Measurements from ENCODE around the gene C17orf114.
"Not testable (repeated sequence)": the region's sequence is repeated elsewhere in the genome, so short reads cannot be mapped to it uniquely, and the experiment has no call there.

The C17orf114 gene

DNA sequence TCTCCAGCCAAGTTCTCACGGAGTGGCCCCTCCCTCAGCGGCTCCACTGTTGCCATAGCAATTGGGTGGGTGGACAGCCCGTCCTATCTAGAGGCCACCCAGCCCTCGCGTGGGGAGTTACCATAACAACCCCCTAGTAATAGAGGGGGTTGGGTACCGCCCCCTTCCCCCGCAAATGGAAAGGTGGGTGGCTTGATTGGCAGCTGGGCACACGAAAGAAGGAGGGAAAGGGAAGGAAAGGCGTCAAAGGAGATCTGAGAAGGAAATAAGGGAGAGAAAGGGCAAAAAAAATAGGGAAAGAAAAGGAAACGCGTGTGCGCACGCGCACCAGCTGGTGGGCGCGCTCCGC, 30.7 kb upstream of the C17orf114 start:
- in situ Hi-C loops (cut with HindIII; ENCODE audit: low sequenced_read_pairs), result loop anchor here (10.0 kb wide), 1 partner anchor 108 kb away; no protein-coding TSS in a partner anchor
- not testable (repeated sequence) for DNase-seq (ENCODE audit: low spot score)

DNA sequence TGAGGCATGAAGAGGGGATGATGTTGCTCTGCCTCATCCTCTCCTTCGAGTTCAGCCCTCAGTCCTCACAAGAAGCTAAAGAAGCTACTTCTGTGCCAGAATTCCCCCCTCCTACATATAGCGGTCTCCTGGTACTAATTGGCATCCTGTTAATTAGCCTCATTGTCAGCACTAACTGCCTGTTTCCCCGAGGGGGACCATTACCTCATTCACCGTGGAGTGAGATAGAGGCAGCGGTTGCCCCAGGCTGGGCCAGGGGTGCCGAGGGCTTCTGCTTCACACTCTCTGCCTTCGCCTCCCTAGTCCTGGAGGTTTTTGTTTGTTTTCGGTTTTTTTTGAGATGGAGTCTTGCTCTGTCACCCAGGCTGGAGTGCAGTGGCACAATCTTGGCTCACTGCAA, 25.3 kb upstream of the C17orf114 start:
- in situ Hi-C loops (cut with HindIII; ENCODE audit: low sequenced_read_pairs), result no loop called here
- DNase-seq (ENCODE audit: low spot score), result no peak

DNA sequence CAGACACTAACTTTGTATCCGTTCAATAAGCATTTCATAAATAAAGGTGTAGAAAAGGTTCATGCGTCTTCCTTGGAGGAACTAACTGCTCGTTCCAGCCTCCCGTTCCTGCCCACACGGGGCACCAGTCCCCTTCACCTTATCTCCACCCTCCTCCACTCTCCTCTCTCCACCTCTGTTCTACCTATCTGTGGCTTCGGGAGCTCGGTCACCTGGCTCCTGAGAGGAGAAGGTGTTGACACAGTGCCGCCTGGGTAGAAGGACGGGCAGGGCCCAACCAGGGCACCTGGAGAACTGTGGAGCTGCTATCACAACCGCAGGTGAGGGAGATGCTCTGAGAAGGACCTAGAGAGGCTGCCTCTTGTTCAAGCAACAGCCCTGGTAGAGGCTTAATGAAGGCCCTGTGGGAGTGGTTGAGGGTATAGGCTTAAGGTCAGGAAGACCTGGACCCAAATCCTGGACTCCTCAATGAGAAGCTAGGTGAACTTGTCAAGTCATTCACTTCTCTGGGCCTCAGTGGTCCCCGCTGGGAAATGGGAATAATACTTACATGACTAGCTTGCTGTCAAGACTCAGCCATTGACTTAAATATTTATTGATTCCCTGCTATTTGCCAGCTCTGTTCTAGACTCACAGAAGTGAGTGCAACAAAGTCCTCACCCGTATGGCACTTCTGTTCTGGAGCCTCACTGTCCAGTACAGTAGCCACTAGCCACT, 21.4 kb upstream of the C17orf114 start:
- DNase-seq (ENCODE audit: low spot score), result no peak
- in situ Hi-C loops (cut with HindIII; ENCODE audit: low sequenced_read_pairs), result no loop called here

DNA sequence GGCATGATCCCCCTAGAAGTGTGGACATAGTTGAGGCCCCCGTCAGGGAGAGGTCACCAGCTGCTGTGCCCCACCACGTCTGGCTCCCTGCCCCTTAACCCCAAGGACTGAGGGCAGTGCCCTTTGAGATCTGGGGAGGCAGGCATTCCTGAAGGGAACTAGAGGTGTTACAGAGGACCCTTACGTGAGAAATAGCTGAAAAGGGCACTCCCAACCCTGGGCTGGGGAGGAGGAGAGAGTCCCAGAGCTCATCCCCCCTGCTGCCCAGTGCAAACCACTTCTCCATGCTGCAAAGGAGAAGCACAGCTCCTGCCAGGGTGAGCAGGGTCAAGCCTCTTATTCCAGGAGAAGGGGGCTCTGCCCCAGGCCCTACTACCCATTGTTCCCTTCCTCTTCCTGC, 20.7 kb upstream of the C17orf114 start:
- in situ Hi-C loops (cut with HindIII; ENCODE audit: low sequenced_read_pairs), result no loop called here
- no peak for DNase-seq (ENCODE audit: low spot score)

DNA sequence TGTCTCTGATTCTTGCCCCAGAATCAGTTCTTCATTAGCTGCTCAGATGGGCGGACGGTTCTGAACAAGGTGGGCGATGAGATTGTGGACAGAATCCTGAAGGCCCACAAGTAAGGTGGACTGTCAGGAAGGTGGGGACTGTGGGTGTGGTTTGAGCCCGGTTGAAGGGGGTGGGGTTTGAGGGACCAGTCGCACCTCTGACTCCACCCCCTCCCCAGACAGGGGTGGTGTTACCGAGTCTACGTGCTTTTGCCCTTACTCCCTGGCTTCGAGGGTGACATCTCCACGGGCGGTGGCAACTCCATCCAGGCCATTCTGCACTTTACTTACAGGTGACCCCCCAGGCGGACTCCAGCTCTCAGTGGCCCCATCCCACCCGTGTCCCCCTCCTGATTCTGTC, 16.1 kb upstream of the C17orf114 start:
- DNase-seq (ENCODE audit: low spot score), result no peak
- in situ Hi-C loops (cut with HindIII; ENCODE audit: low sequenced_read_pairs), result no loop called here

DNA sequence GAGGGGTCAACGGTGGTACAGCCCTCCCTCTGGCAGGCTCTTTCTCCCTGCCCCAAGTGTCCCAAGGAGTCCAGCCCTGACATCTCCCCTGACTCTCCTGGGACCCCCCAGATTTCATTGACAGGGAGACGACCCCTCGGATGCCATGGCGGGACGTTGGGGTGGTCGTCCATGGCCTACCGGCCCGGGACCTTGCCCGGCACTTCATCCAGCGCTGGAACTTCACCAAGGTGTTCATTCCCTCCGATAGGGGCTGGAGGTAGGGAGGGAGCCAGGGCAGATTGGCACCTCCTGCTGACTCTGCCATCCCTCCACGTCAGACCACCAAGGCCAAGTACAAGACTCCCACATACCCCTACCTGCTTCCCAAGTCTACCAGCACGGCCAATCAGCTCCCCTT, 14.7 kb upstream of the C17orf114 start:
- in situ Hi-C loops (cut with HindIII; ENCODE audit: low sequenced_read_pairs), result no loop called here
- DNase-seq (ENCODE audit: low spot score), result no peak

DNA sequence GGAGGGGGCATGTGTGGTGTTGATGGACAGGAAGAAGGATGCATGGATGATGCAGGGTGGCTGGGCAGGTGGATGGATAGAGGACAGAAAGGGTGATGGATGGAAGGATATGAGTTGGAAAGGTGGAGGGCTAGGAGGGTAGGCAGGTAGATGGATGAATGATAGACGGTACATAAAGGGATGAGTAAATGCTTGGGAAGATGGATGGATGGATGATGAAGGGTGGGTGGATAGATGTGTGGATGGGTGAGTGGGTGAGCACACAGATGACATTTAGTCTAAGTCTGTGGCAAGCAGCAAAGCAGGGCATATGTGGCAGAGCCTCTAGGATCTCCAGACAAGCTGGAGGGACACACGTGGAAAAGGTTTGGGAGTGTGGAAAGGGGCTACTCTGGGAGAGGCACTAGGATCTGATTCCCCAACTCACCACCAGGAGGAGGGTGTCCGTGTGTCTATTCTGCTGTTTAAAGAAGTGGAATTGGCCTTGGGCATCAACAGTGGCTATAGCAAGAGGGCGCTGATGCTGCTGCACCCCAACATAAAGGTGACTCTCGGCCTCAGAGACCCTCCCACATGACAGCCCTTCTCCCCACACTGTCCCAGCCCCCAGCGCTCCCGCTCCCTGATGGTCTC, 13.0 kb upstream of the C17orf114 start:
- DNase-seq (ENCODE audit: low spot score), result no peak
- in situ Hi-C loops (cut with HindIII; ENCODE audit: low sequenced_read_pairs), result no loop called here

DNA sequence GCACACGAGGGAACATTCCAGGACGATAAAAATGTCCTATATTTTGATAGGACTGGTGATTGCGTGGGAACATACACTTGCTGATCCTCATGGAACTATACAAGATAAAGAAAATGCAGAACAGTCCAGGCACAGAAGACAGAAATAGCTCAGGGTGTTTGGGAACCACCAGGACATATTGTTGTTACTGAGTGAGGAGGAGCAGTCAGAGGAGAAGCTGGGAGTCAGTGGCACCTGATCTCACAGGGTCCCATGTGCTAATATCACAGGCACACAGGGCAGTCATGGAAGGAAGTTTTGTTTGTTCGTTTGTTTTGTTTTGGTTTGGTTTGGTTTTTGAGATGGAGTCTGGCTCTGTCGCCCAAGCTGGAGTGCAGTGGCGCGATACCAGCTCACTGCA, 10.6 kb upstream of the C17orf114 start:
- in situ Hi-C loops (cut with HindIII; ENCODE audit: low sequenced_read_pairs), result no loop called here
- DNase-seq (ENCODE audit: low spot score), result no peak

DNA sequence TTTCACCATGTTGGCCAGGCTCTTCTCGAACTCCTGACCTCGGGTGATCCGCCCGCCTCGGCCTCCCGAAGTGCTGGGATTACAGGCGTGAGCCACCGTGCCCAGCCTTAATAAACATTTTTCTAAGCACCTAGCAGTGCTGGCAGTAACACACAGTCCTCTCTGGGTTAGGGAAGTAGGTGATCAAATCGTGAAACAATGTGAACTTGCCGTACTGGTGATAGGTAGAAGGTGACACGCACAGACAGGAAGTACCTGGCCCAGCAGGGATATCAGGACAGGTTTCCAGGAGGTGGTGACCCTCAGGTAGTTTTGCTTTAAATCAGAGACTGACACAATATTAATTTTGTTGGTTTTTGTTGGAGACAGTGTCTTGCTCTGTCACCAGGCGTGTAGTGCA, 9.3 kb upstream of the C17orf114 start:
- in situ Hi-C loops (cut with HindIII; ENCODE audit: low sequenced_read_pairs), result no loop called here
- no peak for DNase-seq (ENCODE audit: low spot score)

DNA sequence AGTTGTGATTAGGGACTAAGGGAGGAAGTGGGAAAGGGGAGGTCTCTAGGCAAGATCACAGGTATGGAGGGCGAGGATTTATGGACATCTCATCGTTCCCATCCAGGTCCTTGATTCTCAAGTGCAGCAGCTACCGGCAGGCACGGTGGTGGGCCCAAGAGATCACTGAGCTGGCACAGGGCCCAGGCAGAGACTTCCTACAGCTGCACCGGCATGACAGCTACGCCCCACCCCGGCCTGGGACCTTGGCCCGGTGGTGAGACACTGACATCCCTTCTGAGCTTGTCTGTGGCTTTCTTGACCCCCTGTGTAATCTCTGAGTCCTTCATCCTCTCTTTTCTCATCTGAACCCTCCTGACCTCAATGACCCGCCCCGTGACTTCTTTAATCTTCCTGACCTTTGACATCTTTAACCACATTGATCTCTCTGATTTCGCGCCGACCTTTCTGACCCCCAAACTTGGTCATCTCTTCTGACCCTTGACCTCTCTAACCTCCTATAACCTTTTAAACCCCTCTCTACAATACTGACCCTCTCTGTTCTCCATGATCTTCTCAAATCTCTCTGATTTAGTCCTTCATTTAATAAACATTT, 8.7 kb upstream of the C17orf114 start:
- in situ Hi-C loops (cut with HindIII; ENCODE audit: low sequenced_read_pairs), result no loop called here
- no peak for DNase-seq (ENCODE audit: low spot score)

DNA sequence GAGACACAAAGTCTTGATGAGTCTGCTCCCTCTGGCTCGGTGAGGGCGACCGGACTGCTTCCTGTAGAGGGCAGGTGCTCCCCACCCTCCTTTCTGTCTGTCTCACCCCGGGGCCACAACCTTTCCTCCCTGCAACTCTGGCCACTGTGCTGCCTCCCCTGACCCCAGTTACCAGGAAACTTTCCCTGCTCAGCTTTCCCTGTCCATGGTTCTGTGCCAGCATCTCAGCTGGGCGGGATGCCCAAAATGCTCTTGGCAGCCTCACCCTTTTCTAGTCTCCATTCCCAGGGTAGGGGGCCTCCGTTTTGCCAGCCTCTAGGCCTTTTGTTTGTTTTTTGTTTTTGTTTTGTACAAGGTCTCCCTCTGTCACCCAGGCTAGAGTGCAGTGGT, 6.2 kb upstream of the C17orf114 start:
- peak; percentile 63 for DNase-seq (ENCODE audit: low spot score)
- in situ Hi-C loops (cut with HindIII; ENCODE audit: low sequenced_read_pairs), result no loop called here

DNA sequence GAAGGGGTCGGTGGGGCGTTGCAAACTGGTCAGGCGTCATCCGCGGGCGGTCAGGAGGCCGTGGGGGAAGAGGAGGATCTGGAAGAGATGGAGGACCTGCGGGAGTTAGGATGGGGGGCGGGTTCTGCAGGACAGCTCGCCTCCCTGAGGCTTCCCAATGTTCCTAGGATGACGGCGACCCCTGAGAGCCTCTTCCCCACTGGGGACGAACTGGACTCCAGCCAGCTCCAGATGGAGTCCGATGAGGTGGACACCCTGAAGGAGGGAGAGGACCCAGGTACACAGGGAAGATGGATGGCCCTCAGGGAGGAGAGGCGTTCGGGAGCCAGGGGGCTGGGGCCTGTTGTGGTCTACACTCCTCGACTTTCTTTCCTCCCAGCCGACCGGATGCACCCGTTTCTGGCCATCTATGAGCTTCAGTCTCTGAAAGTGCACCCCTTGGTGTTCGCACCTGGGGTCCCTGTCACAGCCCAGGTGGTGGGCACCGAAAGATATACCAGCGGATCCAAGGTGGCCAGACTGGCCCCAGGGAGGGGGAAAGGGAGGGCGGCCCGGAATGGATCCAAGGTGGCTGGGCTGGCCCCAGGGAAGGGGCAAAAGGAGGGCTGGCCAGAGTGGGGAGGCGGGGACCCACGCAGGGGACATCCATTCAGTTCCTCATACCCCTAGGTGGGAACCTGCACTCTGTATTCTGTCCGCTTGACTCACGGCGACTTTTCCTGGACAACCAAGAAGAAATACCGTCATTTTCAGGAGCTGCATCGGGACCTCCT, 5.7 kb upstream of the C17orf114 start:
- no peak for DNase-seq (ENCODE audit: low spot score)
- in situ Hi-C loops (cut with HindIII; ENCODE audit: low sequenced_read_pairs), result no loop called here

DNA sequence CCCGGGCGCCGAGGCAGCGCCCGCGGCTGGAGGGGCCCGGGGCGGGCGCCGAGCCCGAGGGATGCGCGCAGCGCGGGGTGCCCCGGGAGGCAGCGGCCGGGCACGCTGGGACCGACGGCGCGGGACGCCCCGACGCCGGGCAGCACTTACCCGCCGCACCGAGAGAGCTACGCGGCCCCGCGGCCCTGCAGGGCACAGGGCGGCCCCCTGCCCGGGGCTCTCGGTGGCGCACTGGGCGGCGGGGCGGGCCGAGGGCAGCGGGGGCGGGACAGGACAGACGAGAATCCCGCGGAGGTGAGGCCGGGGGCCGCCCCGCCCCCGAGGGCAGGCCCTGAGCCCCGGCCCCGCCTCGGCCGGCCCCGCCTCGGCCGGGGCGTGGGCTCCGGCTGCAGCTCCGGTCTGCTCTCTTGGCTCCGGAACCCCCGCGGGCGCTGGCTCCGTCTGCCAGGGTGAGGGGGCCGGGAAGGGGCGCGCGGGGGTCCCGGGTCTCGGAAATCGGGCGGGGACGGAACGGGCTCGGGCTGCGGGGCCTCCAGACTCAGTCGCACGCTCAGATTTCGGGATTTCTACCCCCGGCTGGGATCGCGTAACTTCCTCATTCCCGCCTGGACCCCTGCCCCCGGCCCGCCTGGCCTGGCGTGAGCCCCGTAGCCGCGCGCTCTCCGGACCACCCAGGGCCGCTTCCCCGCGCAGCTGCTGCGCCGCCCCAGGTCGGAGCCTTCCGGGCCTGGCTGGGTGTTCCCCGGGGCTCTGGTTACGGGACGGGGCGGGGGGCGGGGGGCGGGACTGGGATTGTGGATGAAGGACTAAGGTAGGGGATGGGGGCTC, 4.9 kb upstream of the C17orf114 start, which contains the start of gene PLD2:
Gene PLD2 (plus strand): TSS at position 376 of the 828 bp plus-strand sequence. CDS start 621 bp downstream, outside the sequence.
- in situ Hi-C loops (cut with HindIII; ENCODE audit: low sequenced_read_pairs), result no loop called here
- peak; percentile 81 for DNase-seq (ENCODE audit: low spot score)

DNA sequence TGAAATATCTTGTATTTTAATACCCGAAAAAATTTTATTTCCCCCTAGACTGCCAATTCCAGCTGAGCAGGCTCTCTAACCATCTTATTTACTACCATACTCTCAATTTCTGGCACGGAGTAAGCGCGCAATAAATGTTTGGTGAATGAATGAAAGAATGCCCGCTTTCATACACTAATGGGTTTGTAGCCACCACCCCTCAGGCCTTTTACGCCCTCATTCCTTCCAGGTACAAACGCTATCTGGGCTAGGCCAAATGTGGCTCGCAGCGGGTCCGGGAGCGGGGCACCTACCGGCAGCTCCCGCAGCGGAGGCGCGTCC, 4.3 kb upstream of the C17orf114 start:
- in situ Hi-C loops (cut with HindIII; ENCODE audit: low sequenced_read_pairs), result no loop called here
- DNase-seq (ENCODE audit: low spot score), result peak; percentile 33

DNA sequence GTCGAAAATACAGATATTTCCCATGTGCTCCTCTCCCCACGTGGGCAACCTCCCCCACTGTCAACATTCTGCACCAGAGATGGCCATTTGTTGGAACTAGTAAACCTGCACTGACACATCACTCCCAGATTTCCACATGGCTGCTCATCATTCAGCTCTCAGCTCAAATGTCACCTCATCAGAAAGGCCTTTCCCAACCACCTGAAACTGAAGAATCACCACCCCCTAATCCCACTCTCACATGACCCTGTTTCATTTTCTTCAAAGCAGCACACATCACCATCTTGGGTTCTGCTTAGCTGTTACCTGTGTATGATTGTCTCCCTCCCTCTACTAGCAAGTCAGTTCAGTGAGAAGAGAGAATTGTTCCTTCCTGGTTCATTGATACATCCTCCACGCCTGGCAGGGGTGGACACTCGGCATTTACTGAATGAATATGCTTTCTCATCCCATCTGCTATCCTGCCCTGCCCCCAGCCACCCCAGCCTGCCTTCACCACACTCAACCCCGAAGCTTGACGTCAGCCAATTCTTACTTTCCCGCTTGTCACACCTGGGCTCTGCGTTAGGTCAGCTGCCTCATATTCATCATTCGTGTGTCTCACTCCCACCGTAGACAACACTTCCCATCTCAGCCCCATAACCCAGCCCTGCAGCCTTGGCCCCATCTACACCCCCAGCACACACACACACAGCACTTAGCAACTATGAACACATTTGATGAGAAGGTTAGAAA, 1.5 kb downstream of the C17orf114 start:
- no peak for DNase-seq (ENCODE audit: low spot score)
- in situ Hi-C loops (cut with HindIII; ENCODE audit: low sequenced_read_pairs), result no loop called here

DNA sequence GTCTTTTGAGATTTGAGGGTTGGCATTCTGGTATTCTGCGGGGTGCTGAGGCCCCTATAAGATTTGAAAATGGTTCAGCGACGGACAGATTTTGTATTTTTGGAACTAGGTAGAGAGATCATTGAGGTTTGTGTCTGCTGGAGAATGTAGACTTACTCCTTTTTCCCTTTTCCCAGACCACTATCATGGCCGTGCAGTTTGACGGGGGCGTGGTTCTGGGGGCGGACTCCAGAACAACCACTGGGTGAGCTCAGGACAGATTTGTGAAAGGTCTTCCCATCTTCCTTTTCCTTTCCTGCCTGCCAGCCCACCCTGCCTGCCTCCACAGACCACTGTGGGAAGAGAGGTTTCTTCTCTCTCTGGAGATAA, 5.6 kb downstream of the C17orf114 start:
- DNase-seq (ENCODE audit: low spot score), result peak; percentile 21
- in situ Hi-C loops (cut with HindIII; ENCODE audit: low sequenced_read_pairs), result no loop called here

DNA sequence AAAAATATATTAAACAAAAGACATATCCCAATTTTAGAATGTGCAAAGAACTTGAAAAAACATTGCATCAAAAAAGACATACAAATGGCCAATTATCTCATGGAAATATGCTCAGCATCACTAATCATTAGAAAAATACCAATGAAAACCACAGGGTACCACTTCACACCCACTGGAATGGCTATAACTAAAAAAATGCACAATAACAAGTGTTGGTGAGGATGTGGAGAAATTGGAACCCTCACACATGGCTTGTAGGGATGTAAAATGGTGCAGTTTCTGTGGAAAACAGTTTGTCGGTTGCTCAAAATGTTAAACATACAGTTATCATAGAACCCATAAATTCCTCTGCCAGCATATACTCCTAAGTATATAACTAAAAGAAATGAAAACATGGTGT, 7.0 kb downstream of the C17orf114 start:
- in situ Hi-C loops (cut with HindIII; ENCODE audit: low sequenced_read_pairs), result no loop called here
- DNase-seq (ENCODE audit: low spot score), result no peak

DNA sequence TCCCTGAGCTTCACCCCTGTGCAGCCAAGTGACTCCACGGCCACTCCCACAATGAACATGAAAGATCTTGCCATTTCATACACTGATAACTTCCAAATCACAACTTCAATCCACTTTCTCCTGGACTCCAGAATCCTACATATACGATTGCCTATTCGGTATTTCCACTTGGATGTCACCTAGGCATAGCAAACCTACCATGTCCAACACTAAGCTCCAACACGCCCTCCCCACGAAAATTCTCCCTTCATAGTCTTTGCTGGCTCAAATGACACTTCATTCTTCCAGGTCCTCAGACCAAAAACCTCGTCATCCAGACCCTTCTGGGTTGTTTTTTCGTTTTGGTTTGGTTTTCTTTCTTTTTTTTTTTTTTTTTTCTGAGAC, 11.4 kb downstream of the C17orf114 start:
- DNase-seq (ENCODE audit: low spot score), result no peak
- in situ Hi-C loops (cut with HindIII; ENCODE audit: low sequenced_read_pairs), result no loop called here

All from G401 (cell line).